HL-60/S4 treated with retinoic acid at 250 ng/mL for 4 days and 3 days (cell line): ENCODE data around the gene DDX39A.
"Not testable (repeated sequence)": the region's sequence is repeated elsewhere in the genome, so short reads cannot be mapped to it uniquely, and the experiment has no call there.

Experiments
- in situ Hi-C: fragments of 300-500 bp; cut with MboI; formaldehyde crosslinking; loops from 2 replicates; pipeline ENCODE4 v1.7.0; 2022; ENCODE audit warnings: low sequenced_read_pairs

Gene DDX39A

GRCh38 chr19:14391156-14391821, 27.9 kb downstream of the DDX39A start:
- in situ Hi-C loops, result no loop called here

GRCh38 chr19:14390548-14390947, 28.6 kb downstream of the DDX39A start:
- in situ Hi-C loops, result no loop called here

- in situ Hi-C loops, result no loop called here
Measured at GRCh38 chr19:14385492-14385891, 33.6 kb downstream of the DDX39A start.

- in situ Hi-C loops, result no loop called here
Measured at GRCh38 chr19:14383661-14384555, 35.2 kb downstream of the DDX39A start.

- in situ Hi-C loops, result no loop called here
Measured at GRCh38 chr19:14381689-14382474, 37.3 kb downstream of the DDX39A start.

GRCh38 chr19:14379294-14380065, 39.7 kb downstream of the DDX39A start:
- in situ Hi-C loops, result no loop called here

- in situ Hi-C loops, result no loop called here
Measured at GRCh38 chr19:14378890-14379289, 40.3 kb downstream of the DDX39A start.

GRCh38 chr19:14377883-14378328, 41.2 kb downstream of the DDX39A start:
- in situ Hi-C loops, result no loop called here

- in situ Hi-C loops, result no loop called here
Measured at GRCh38 chr19:14375582-14376291, 43.4 kb downstream of the DDX39A start.

GRCh38 chr19:14375055-14375581, 44.0 kb downstream of the DDX39A start:
- in situ Hi-C loops, result no loop called here

- in situ Hi-C loops, result not testable (repeated sequence)
Measured at GRCh38 chr19:14374313-14374712, 44.8 kb downstream of the DDX39A start.

- in situ Hi-C loops, result not testable (repeated sequence)
Measured at GRCh38 chr19:14372384-14373077, 46.6 kb downstream of the DDX39A start.

GRCh38 chr19:14371301-14371821, 47.8 kb downstream of the DDX39A start:
- in situ Hi-C loops, result no loop called here

- in situ Hi-C loops, result no loop called here
Measured at GRCh38 chr19:14370940-14371280, 48.2 kb downstream of the DDX39A start.

GRCh38 chr19:14370169-14370939, 48.8 kb downstream of the DDX39A start:
- in situ Hi-C loops, result no loop called here

- in situ Hi-C loops, result no loop called here
Measured at GRCh38 chr19:14369399-14370168, 49.6 kb downstream of the DDX39A start.

- in situ Hi-C loops, result no loop called here
Measured at GRCh38 chr19:14368011-14368513, 51.1 kb downstream of the DDX39A start.
